Spleen (tissue), 11 donors: ENCODE measurements around the gene GRIK4. TPM values are rescaled to one million over a fixed set of nuclear protein-coding genes. Genes with fewer than 3 reads are reported as not detected.

Experiments used
- DNase-seq: peaks from one replicate; pipeline ENCODE4 v3.0.0-alpha.2; 2020
- H3K27ac ChIP-seq, 8 donors: fragments of 200-600 bp; sonication (generic) in 7 of 8; 1 replicate in 4 of 8; 2 replicates in 4 of 8; pipeline versions ENCODE4 v1.5.0 to v1.8.0; 2016 to 2021; ENCODE audit warnings: inconsistent platforms in 4 of 8, mild to moderate bottlenecking in 4 of 8, moderate library complexity in 1 of 8
- H3K27me3 ChIP-seq, 7 donors: fragments of 200-600 bp; sonication (generic) in 6 of 7; replicated peaks in 1 of 7; 1 replicate in 4 of 7; 2 replicates in 3 of 7; pipeline versions ENCODE4 v1.5.0 to v1.8.0; 2016 to 2021; ENCODE audit warnings: inconsistent platforms in 3 of 7, mild to moderate bottlenecking in 1 of 7
- H3K36me3 ChIP-seq, 6 donors: fragments of 200-600 bp; sonication (generic) in 5 of 6; 1 replicate in 4 of 6; 2 replicates in 2 of 6; pipeline versions ENCODE4 v1.5.0 to v1.8.0; 2016 to 2021; ENCODE audit warnings: inconsistent platforms in 2 of 6
- H3K4me1 ChIP-seq, 6 donors: fragments of 200-600 bp; sonication (generic) in 5 of 6; 1 replicate in 3 of 6; 2 replicates in 3 of 6; pipeline versions ENCODE4 v1.5.0 to v1.8.0; 2016 to 2021; ENCODE audit warnings: inconsistent platforms in 3 of 6
- H3K4me3 ChIP-seq, 8 donors: fragments of 200-600 bp; sonication (generic) in 7 of 8; 1 replicate in 4 of 8; 2 replicates in 4 of 8; pipeline versions ENCODE4 v1.5.0 to v1.8.0; 2016 to 2021; ENCODE audit warnings: inconsistent platforms in 4 of 8, mild to moderate bottlenecking in 4 of 8, moderate library complexity in 2 of 8
- H3K9me3 ChIP-seq, 8 donors: fragments of 200-600 bp; sonication (generic) in 7 of 8; 1 replicate in 4 of 8; 2 replicates in 4 of 8; pipeline versions ENCODE4 v1.5.0 to v1.8.0; 2016 to 2021; ENCODE audit warnings: inconsistent platforms in 4 of 8
- CTCF ChIP-seq, 11 experiments: fragments of 200-600 bp in 7 of 11; fragments of 450-650 bp in 4 of 11; sonication (generic) in 4 of 11; IDR thresholded peaks in 8 of 11; conservative IDR thresholded peaks in 3 of 11; 1 replicate in 7 of 11; 2 replicates in 4 of 11; pipeline versions ENCODE4 v1.4.0 to v1.8.0; 2016 to 2021; ENCODE audit warnings: antibody characterized with exemption in 11 of 11, inconsistent platforms in 4 of 11, mild to moderate bottlenecking in 1 of 11
- POLR2A ChIP-seq, 3 donors: fragments of 450-650 bp; IDR thresholded peaks; one replicate each; pipeline ENCODE4 v1.5.1; 2017; ENCODE audit warnings: antibody characterized with exemption in 3 of 3, mild to moderate bottlenecking in 1 of 3
- POLR2AphosphoS5 ChIP-seq, 3 donors: sonication (generic); formaldehyde crosslinking; IDR thresholded peaks; one replicate each; pipeline ENCODE4 v1.5.1; 2017; ENCODE audit warnings: antibody characterized with exemption in 3 of 3
- WGBS, 5 donors: extraction: QIAGEN DNeasy Blood & Tissue Kit in 3 of 5; methylation state at CpG; one replicate each; pipeline versions ENCODE4 v1.1.5 to v1.1.7; 2013 to 2018; 5-methylcytosine and 5-hydroxymethylcytosine counted together
- intact Hi-C: fragments of 100-400 bp; cut with DNase I; formaldehyde crosslinking; loops from one replicate; pipeline ENCODE4 v1.15.0; 2023; ENCODE audit warnings: low total_unique reads
- polyA plus RNA-seq, 3 donors: library from polyadenylated mRNA; stranded (reverse); fragments of 200-250 nt; gene quantifications; one replicate each; pipeline ENCODE4 v1.2.1, GENCODE V29; 2013
- total RNA-seq, 7 donors: library from RNA; depleted of rRNA in 3 of 7; stranded (reverse); fragments of >200 nt in 3 of 7; fragmentation: NEBNext Ultra II Directional in 4 of 7; extraction: Animal tissue kit (Norgen Biotek cat#: 25700) in 4 of 7; gene quantifications; one replicate each; pipeline versions ENCODE4 v1.1.0 to v1.2.1, GENCODE V29; 2016 to 2021
- donor health status: healthy with polysubstance abuse.
- donor health status: DM: no; HTN: no; CAD: no; lungs with moderate emphysema.
- donor health status: DM: no; HTN: no; CAD: no.
- donor health status: Bipolar disorder and iron deficiency.
- donor health status: healthy.
- donor health status: DM: no; HTN: no; CAD: no.
- donor health status: DM: yes; HTN: yes; CAD: no.

GRIK4 gene
- total and polyA plus RNA-seq, 10 donors = 0.04 to 2.4 (median 0.59) TPM

- Histone ChIP-seq H3K9me3 (no peaks in the 10 kb centered on the region), H3K36me3 (no peaks in the 10 kb centered on the region), H3K27me3 (peaks cover 0 to 27% (median 0%) of the 10 kb centered on the region in 7 donors), H3K27ac (no peak overlapping the region), H3K4me1 (no peaks in the 10 kb centered on the region), H3K4me3 (no peak overlapping the region)
- 82 to 91% (median 90%) methylated on average over 14 of the region's 14 CpGs for WGBS, 5 donors
- TF ChIP-seq CTCF (IDR thresholded peaks at IDR 0.05 in 8 of 11, conservative IDR thresholded peaks at IDR 0.05 in 3 of 11) (no peak), POLR2AphosphoS5 (IDR thresholded peaks at IDR 0.05) (no peak), POLR2A (IDR thresholded peaks at IDR 0.05) (no peak)
- DNase-seq = no peak
- intact Hi-C loops = no loop called here
Observed at GRCh38 chr11:120966840-120967239, 455.3 kb downstream of the GRIK4 start.

GRCh38 chr11:120969993-120970392, 458.4 kb downstream of the GRIK4 start:
- no peaks in the 10 kb centered on the region for H3K36me3 ChIP-seq
- H3K9me3 ChIP-seq = no peaks in the 10 kb centered on the region
- intact Hi-C loops = no loop called here
- H3K4me1 ChIP-seq = no peaks in the 10 kb centered on the region
- no peak for TF ChIP-seq POLR2AphosphoS5 (IDR thresholded peaks at IDR 0.05)
- no peak for TF ChIP-seq POLR2A (IDR thresholded peaks at IDR 0.05)
- TF ChIP-seq CTCF (IDR thresholded peaks at IDR 0.05 in 8 of 11, conservative IDR thresholded peaks at IDR 0.05 in 3 of 11) = no peak
- no peak overlapping the region for H3K27ac ChIP-seq
- no peak overlapping the region for H3K4me3 ChIP-seq
- 88 to 95% (median 91%) methylated on average over 6 of the region's 6 CpGs for WGBS, 5 donors
- no peak for DNase-seq
- H3K27me3 ChIP-seq = peaks cover 0 to 43% (median 0%) of the 10 kb centered on the region in 7 donors

GRCh38 chr11:120971825-120972224, 460.3 kb downstream of the GRIK4 start:
- DNase-seq = no peak
- H3K4me1 ChIP-seq = no peaks in the 10 kb centered on the region
- intact Hi-C loops = no loop called here
- H3K4me3 ChIP-seq = no peak overlapping the region
- H3K27ac ChIP-seq = no peak overlapping the region
- TF ChIP-seq POLR2A (IDR thresholded peaks at IDR 0.05) = no peak
- H3K9me3 ChIP-seq = no peaks in the 10 kb centered on the region
- 81 to 92% (median 87%) methylated on average over 4 of the region's 4 CpGs for WGBS, 5 donors
- no peaks in the 10 kb centered on the region for H3K36me3 ChIP-seq
- H3K27me3 ChIP-seq = peaks cover 0 to 41% (median 0%) of the 10 kb centered on the region in 7 donors

GRCh38 chr11:120972621-120973020, 461.1 kb downstream of the GRIK4 start:
- WGBS, 5 donors = 81 to 97% (median 92%) methylated on average over 6 of the region's 6 CpGs
- no peaks in the 10 kb centered on the region for H3K9me3 ChIP-seq
- no peaks in the 10 kb centered on the region for H3K4me1 ChIP-seq
- intact Hi-C loops = no loop called here
- peaks cover 0 to 37% (median 0%) of the 10 kb centered on the region in 7 donors for H3K27me3 ChIP-seq
- TF ChIP-seq POLR2AphosphoS5 (IDR thresholded peaks at IDR 0.05) = no peak
- no peak for TF ChIP-seq POLR2A (IDR thresholded peaks at IDR 0.05)
- TF ChIP-seq CTCF (IDR thresholded peaks at IDR 0.05 in 8 of 11, conservative IDR thresholded peaks at IDR 0.05 in 3 of 11) = no peak
- H3K27ac ChIP-seq = no peak overlapping the region
- H3K36me3 ChIP-seq = no peaks in the 10 kb centered on the region
- no peak overlapping the region for H3K4me3 ChIP-seq
- DNase-seq = no peak

- Histone ChIP-seq H3K36me3 (no peaks in the 10 kb centered on the region), H3K4me1 (no peaks in the 10 kb centered on the region), H3K4me3 (no peak overlapping the region), H3K27me3 (peaks cover 0 to 36% (median 0%) of the 10 kb centered on the region in 7 donors), H3K27ac (no peak overlapping the region), H3K9me3 (no peaks in the 10 kb centered on the region)
- TF ChIP-seq POLR2A (IDR thresholded peaks at IDR 0.05) (no peak), POLR2AphosphoS5 (IDR thresholded peaks at IDR 0.05) (no peak), CTCF (IDR thresholded peaks at IDR 0.05 in 8 of 11, conservative IDR thresholded peaks at IDR 0.05 in 3 of 11) (no peak)
- intact Hi-C loops = no loop called here
- 67 to 91% (median 85%) methylated on average over 7 of the region's 7 CpGs for WGBS, 5 donors
- no peak for DNase-seq
Observed at GRCh38 chr11:120973501-120973900, 462.0 kb downstream of the GRIK4 start.
